Spleen (tissue), 11 donors: ENCODE results near the gene ADGRL3. TPM values are rescaled to one million over a fixed set of nuclear protein-coding genes. Genes with fewer than 3 reads are reported as not detected.

Experiments
- DNase-seq: peaks from one replicate; pipeline ENCODE4 v3.0.0-alpha.2; 2020
- H3K27ac ChIP-seq, 8 donors: fragments of 200-600 bp; sonication (generic) in 7 of 8; 1 replicate in 4 of 8; 2 replicates in 4 of 8; pipeline versions ENCODE4 v1.5.0 to v1.8.0; 2016 to 2021; ENCODE audit warnings: inconsistent platforms in 4 of 8, mild to moderate bottlenecking in 4 of 8, moderate library complexity in 1 of 8
- H3K27me3 ChIP-seq, 7 donors: fragments of 200-600 bp; sonication (generic) in 6 of 7; replicated peaks in 1 of 7; 1 replicate in 4 of 7; 2 replicates in 3 of 7; pipeline versions ENCODE4 v1.5.0 to v1.8.0; 2016 to 2021; ENCODE audit warnings: inconsistent platforms in 3 of 7, mild to moderate bottlenecking in 1 of 7
- H3K36me3 ChIP-seq, 6 donors: fragments of 200-600 bp; sonication (generic) in 5 of 6; 1 replicate in 4 of 6; 2 replicates in 2 of 6; pipeline versions ENCODE4 v1.5.0 to v1.8.0; 2016 to 2021; ENCODE audit warnings: inconsistent platforms in 2 of 6
- H3K4me1 ChIP-seq, 6 donors: fragments of 200-600 bp; sonication (generic) in 5 of 6; 1 replicate in 3 of 6; 2 replicates in 3 of 6; pipeline versions ENCODE4 v1.5.0 to v1.8.0; 2016 to 2021; ENCODE audit warnings: inconsistent platforms in 3 of 6
- H3K4me3 ChIP-seq, 8 donors: fragments of 200-600 bp; sonication (generic) in 7 of 8; 1 replicate in 4 of 8; 2 replicates in 4 of 8; pipeline versions ENCODE4 v1.5.0 to v1.8.0; 2016 to 2021; ENCODE audit warnings: inconsistent platforms in 4 of 8, mild to moderate bottlenecking in 4 of 8, moderate library complexity in 2 of 8
- H3K9me3 ChIP-seq, 8 donors: fragments of 200-600 bp; sonication (generic) in 7 of 8; 1 replicate in 4 of 8; 2 replicates in 4 of 8; pipeline versions ENCODE4 v1.5.0 to v1.8.0; 2016 to 2021; ENCODE audit warnings: inconsistent platforms in 4 of 8
- CTCF ChIP-seq, 11 experiments: fragments of 200-600 bp in 7 of 11; fragments of 450-650 bp in 4 of 11; sonication (generic) in 4 of 11; IDR thresholded peaks in 8 of 11; conservative IDR thresholded peaks in 3 of 11; 1 replicate in 7 of 11; 2 replicates in 4 of 11; pipeline versions ENCODE4 v1.4.0 to v1.8.0; 2016 to 2021; ENCODE audit warnings: antibody characterized with exemption in 11 of 11, inconsistent platforms in 4 of 11, mild to moderate bottlenecking in 1 of 11
- POLR2A ChIP-seq, 3 donors: fragments of 450-650 bp; IDR thresholded peaks; one replicate each; pipeline ENCODE4 v1.5.1; 2017; ENCODE audit warnings: antibody characterized with exemption in 3 of 3, mild to moderate bottlenecking in 1 of 3
- POLR2AphosphoS5 ChIP-seq, 3 donors: sonication (generic); formaldehyde crosslinking; IDR thresholded peaks; one replicate each; pipeline ENCODE4 v1.5.1; 2017; ENCODE audit warnings: antibody characterized with exemption in 3 of 3
- WGBS, 5 donors: extraction: QIAGEN DNeasy Blood & Tissue Kit in 3 of 5; methylation state at CpG; one replicate each; pipeline versions ENCODE4 v1.1.5 to v1.1.7; 2013 to 2018; 5-methylcytosine and 5-hydroxymethylcytosine counted together
- intact Hi-C: fragments of 100-400 bp; cut with DNase I; formaldehyde crosslinking; loops from one replicate; pipeline ENCODE4 v1.15.0; 2023; ENCODE audit warnings: low total_unique reads
- polyA plus RNA-seq, 3 donors: library from polyadenylated mRNA; stranded (reverse); fragments of 200-250 nt; gene quantifications; one replicate each; pipeline ENCODE4 v1.2.1, GENCODE V29; 2013
- total RNA-seq, 7 donors: library from RNA; depleted of rRNA in 3 of 7; stranded (reverse); fragments of >200 nt in 3 of 7; fragmentation: NEBNext Ultra II Directional in 4 of 7; extraction: Animal tissue kit (Norgen Biotek cat#: 25700) in 4 of 7; gene quantifications; one replicate each; pipeline versions ENCODE4 v1.1.0 to v1.2.1, GENCODE V29; 2016 to 2021
- donor health status: healthy with polysubstance abuse.
- donor health status: DM: no; HTN: no; CAD: no; lungs with moderate emphysema.
- donor health status: DM: no; HTN: no; CAD: no.
- donor health status: Bipolar disorder and iron deficiency.
- donor health status: healthy.
- donor health status: DM: no; HTN: no; CAD: no.
- donor health status: DM: yes; HTN: yes; CAD: no.

The ADGRL3 gene
- total and polyA plus RNA-seq, 10 donors, result 0.09 to 0.92 (median 0.46) TPM; not detected in 1

- WGBS, 5 donors, result 46 to 81% (median 68%) methylated on average over 2 of the region's 2 CpGs
- no peaks in the 10 kb centered on the region for H3K36me3 ChIP-seq
- H3K27me3 ChIP-seq, result no peaks in the 10 kb centered on the region
- H3K4me1 ChIP-seq, result no peaks in the 10 kb centered on the region
- intact Hi-C loops, result no loop called here
- TF ChIP-seq CTCF (IDR thresholded peaks at IDR 0.05 in 8 of 11, conservative IDR thresholded peaks at IDR 0.05 in 3 of 11) (no peak), POLR2A (IDR thresholded peaks at IDR 0.05) (no peak), POLR2AphosphoS5 (IDR thresholded peaks at IDR 0.05) (no peak)
- no peak for DNase-seq
- H3K27ac ChIP-seq, result no peak overlapping the region
- peaks cover 0 to 3% (median 0%) of the 10 kb centered on the region in 8 donors for H3K9me3 ChIP-seq
- H3K4me3 ChIP-seq, result no peak overlapping the region
These were observed 830.8 kb downstream of the ADGRL3 start for GRCh38 chr4:62030958-62031357.

GRCh38 chr4:62037571-62037970 lies 837.4 kb downstream of the ADGRL3 start:
- TF ChIP-seq POLR2A (IDR thresholded peaks at IDR 0.05) (no peak), POLR2AphosphoS5 (IDR thresholded peaks at IDR 0.05) (no peak), CTCF (IDR thresholded peaks at IDR 0.05 in 8 of 11, conservative IDR thresholded peaks at IDR 0.05 in 3 of 11) (no peak)
- WGBS, 5 donors, result 89 to 95% (median 90%) methylated on average over 5 of the region's 5 CpGs
- intact Hi-C loops, result no loop called here
- Histone ChIP-seq H3K27ac (no peak overlapping the region), H3K27me3 (no peaks in the 10 kb centered on the region), H3K4me3 (no peak overlapping the region), H3K36me3 (no peaks in the 10 kb centered on the region), H3K4me1 (no peaks in the 10 kb centered on the region), H3K9me3 (peaks cover 0 to 6% (median 0%) of the 10 kb centered on the region in 8 donors)
- DNase-seq, result no peak

DNA sequence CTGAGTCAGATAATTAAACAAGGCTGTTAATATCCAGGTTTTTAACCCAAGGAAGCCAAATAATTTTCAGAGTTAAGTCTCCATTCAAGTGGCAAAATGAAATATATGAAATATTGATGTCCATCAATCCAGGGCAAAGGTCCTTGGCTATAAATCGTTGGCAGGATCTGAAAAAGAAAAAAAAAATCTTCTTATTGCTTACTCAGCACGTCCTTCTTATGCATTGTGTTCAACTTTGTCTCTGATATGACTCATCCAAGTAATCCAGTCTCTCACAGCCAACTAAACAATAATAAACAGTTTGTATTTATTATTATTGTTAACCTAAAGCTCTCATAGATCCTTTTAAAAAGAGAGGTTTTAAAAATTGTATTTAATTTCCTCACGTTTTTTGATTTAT lies 851.2 kb downstream of the ADGRL3 start:
- no peaks in the 10 kb centered on the region for H3K27me3 ChIP-seq
- H3K4me3 ChIP-seq, result no peak overlapping the region
- no peak for DNase-seq
- no peaks in the 10 kb centered on the region for H3K9me3 ChIP-seq
- H3K36me3 ChIP-seq, result no peaks in the 10 kb centered on the region
- H3K27ac ChIP-seq, result no peak overlapping the region
- no peaks in the 10 kb centered on the region for H3K4me1 ChIP-seq
- TF ChIP-seq POLR2AphosphoS5 (IDR thresholded peaks at IDR 0.05), result no peak
- no peak for TF ChIP-seq POLR2A (IDR thresholded peaks at IDR 0.05)
- no peak for TF ChIP-seq CTCF (IDR thresholded peaks at IDR 0.05 in 8 of 11, conservative IDR thresholded peaks at IDR 0.05 in 3 of 11)
- 55 to 76% (median 61%) methylated on average over 3 of the region's 3 CpGs for WGBS, 5 donors
- intact Hi-C loops, result no loop called here

- TF ChIP-seq POLR2AphosphoS5 (IDR thresholded peaks at IDR 0.05) (no peak), POLR2A (IDR thresholded peaks at IDR 0.05) (no peak), CTCF (IDR thresholded peaks at IDR 0.05 in 8 of 11, conservative IDR thresholded peaks at IDR 0.05 in 3 of 11) (no peak)
- no peaks in the 10 kb centered on the region for H3K27me3 ChIP-seq
- no peak overlapping the region for H3K4me3 ChIP-seq
- H3K36me3 ChIP-seq, result no peaks in the 10 kb centered on the region
- DNase-seq, result no peak
- intact Hi-C loops, result no loop called here
- no peak overlapping the region for H3K27ac ChIP-seq
- peaks cover 0 to 5% (median 0%) of the 10 kb centered on the region in 8 donors for H3K9me3 ChIP-seq
- H3K4me1 ChIP-seq, result no peaks in the 10 kb centered on the region
These were observed 853.8 kb downstream of the ADGRL3 start for GRCh38 chr4:62053974-62054373.
